A549 treated with CpdA at 1 μM for 4 hours (cell line): ENCODE data around the gene GNPTG. TPM values are rescaled to one million over a fixed set of nuclear protein-coding genes. Genes with fewer than 3 reads are reported as not detected.

Experiments
- total RNA-seq: library from RNA; stranded (reverse); fragments of 200-300 nt; extraction: Qiagen RNA extraction; gene quantifications from 5 replicates; pipeline ENCODE4 v1.2.3, GENCODE V29; 2022; ENCODE audit warnings: low read depth

Gene GNPTG
- 24.2 to 38.2 TPM (median 34.7 TPM) in 5 replicates for total RNA-seq

DNA sequence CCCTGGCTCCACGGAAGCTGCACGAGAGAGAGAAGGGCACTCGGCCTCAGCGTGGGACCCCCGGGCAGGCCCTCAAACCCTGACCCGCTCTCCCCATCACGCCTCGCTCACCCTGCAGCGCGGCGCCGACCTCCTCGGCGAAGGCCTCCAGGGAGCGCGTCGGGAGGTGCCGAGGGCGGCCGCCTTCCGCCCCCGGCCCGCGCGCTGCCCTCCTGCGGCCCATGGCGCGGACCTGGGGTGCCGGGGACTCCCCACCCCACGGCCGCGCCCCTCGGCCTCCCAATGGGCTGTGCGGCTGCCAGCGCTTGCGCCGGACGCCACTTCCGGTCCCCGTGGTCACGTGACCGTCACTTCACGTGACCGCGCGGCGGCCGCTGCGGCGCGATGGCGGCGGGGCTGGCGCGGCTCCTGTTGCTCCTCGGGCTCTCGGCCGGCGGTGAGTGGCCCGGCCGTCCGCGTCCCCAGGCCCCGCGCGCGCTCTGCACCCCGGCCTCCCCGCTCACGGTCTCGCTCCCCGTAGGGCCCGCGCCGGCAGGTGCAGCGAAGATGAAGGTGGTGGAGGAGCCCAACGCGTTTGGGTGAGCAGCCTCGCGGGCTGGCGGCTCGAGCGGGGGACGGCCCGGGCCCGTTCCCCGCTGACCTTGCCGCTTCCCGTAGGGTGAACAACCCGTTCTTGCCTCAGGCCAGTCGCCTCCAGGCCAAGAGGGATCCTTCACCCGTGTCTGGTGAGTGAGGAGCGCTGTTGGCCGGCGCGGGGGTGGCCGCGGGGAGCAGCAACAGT lies at the start of gene GNPTG, which contains the start of gene TSR3:
Gene GNPTG, plus strand, starts transcription at position 350 of the 781 bp plus-strand sequence. Its CDS starts 35 bp downstream, at position 385.
Gene TSR3, minus strand, starts transcription at position 297 of the 781 bp plus-strand sequence. Its CDS starts 74 bp downstream, at position 223.

DNA sequence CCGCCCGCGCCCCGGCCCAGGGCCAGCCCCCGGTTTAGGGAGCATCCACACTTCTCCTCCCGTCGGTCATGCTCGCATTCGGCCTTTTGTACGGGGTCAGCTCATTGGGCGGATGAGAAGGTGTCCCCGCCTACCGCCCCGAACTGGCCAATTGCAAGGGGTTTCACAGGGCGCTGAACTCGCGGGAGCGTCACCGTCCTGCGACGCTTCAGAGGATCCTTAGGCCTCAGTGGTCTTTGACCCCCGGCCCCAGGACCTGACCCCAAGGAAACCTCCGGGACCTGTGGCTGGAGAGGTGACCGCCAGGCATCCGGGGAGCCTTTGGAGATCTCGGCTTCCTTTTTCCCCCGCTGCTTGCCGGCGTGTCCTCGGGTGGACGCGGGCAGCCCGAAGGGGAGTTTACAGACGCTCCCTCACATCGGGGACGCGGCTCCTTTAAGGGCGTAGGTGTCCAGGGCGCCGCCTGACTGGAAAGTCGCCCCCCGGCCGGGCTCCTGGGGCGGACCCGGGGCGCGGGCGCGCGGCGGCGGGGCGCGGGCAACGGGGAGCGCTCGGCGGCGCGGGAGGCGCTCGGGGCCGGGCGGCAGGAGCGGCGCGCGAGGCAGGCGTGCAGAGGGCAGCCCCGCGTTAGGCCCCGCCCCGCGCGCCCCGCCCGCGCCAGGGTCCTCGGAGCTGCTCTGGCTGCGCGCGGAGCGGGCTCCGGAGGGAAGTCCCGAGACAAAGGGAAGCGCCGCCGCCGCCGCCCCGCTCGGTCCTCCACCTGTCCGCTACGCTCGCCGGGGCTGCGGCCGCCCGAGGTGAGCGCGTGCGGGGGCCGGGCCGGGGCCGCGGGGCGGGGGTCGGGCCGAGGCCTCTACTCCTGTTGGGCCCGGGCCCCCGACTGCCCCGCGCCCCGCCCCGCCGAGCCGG lies 42.5 kb upstream of the GNPTG start, which contains the start of gene UBE2I:
Gene UBE2I, plus strand, starts transcription at position 660 of the 909 bp plus-strand sequence. CDS start 4,395 bp downstream, outside the sequence.

DNA sequence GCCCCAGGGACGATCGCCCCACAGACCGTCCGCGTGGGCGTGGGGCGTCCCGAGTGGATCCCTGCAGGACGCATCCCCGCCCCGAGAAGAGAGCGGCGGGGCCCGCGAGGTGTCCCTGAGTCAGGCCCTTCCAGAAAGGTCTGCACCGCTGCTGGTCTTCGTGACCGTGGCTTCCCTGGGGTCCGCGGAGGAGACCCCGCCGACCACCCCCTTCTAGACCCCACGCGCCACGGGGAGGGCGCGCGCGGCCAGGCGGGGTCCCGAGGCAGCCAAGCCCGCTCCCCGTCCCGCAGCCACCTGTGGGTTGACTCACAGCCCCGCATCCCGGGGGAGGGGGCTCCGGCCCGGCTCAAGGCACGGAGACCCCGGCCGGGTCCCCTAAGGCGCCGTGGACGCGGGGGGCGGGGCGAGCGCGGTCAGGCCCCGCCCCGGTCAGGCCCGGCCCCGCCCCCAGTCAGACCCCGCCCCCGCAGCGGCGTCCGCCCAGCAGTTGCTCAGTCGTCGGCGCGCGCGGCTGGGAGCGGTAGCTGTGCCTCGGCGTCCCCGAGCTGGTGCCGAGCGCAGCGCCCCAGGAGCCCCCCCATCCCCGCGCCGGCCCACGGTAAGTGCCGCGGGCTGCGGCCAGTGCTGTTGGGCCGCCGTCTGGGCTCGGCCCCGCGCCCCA lies 18.4 kb upstream of the GNPTG start, which contains the start of gene BAIAP3:
Gene BAIAP3, plus strand, starts transcription at position 497 of the 664 bp plus-strand sequence. CDS start 4,905 bp downstream, outside the sequence.

Other genes starting within 250 kb of the GNPTG start
- gene CACNA1H, start 198.8 kb upstream of the GNPTG start, total RNA-seq: 8.6 to 12.1 TPM (median 11.3 TPM) in 5 replicates
- 0.08 to 0.16 TPM in 2 of 5 replicates, not detected in the others for gene TPSG1, start 126.7 kb upstream of the GNPTG start, total RNA-seq
- gene TPSB2, start 121.7 kb upstream of the GNPTG start, total RNA-seq: not detected in 5 replicates
- not detected in 5 replicates for gene TPSAB1, start 111.2 kb upstream of the GNPTG start, total RNA-seq
- 0.03 TPM in 1 of 5 replicates, not detected in the others for gene TPSD1, start 95.9 kb upstream of the GNPTG start, total RNA-seq
- gene UBE2I, start 42.3 kb upstream of the GNPTG start, total RNA-seq: 161 to 196 TPM (median 171 TPM) in 5 replicates
- gene BAIAP3, start 18.3 kb upstream of the GNPTG start, total RNA-seq: 0.75 to 2.8 TPM (median 0.86 TPM) in 5 replicates
- 50.7 to 94.3 TPM (median 89.3 TPM) in 5 replicates for gene TSR3, start 53 bp upstream of the GNPTG start, total RNA-seq
- gene UNKL, start 62.8 kb downstream of the GNPTG start, total RNA-seq: 27.5 to 45.1 TPM (median 44.8 TPM) in 5 replicates
- 29.6 to 38.5 TPM (median 37.1 TPM) in 5 replicates for gene UQCC4, start 68.8 kb downstream of the GNPTG start, total RNA-seq
- not detected in 5 replicates for gene PERCC1, start 79.1 kb downstream of the GNPTG start, total RNA-seq
- 0.14 to 0.89 TPM (median 0.44 TPM) in 5 replicates for gene CCDC154, start 92.6 kb downstream of the GNPTG start, total RNA-seq
- 66.8 to 86.1 TPM (median 76.1 TPM) in 5 replicates for gene CLCN7, start 123.1 kb downstream of the GNPTG start, total RNA-seq
- not detected in 5 replicates for gene PTX4, start 137.0 kb downstream of the GNPTG start, total RNA-seq
- 32.1 to 45.2 TPM (median 36.7 TPM) in 5 replicates for gene TELO2, start 141.4 kb downstream of the GNPTG start, total RNA-seq
- not detected in 5 replicates for gene TMEM204, start 181.7 kb downstream of the GNPTG start, total RNA-seq